ENCODE results near the gene LOXL4.

- TF ChIP-seq CEBPB (IDR thresholded peaks at IDR 0.05; ENCODE audit: low read depth): no peak
- TF ChIP-seq CTCF (IDR thresholded peaks at IDR 0.05 in 2 of 3, conservative IDR thresholded peaks at IDR 0.05 in 1 of 3; ENCODE audit: borderline replicate concordance in 1 of 3, insufficient read depth in 1 of 3, low read depth in 2 of 3, low read length in 2 of 3): no peak
- no peak for TF ChIP-seq POLR2A (IDR thresholded peaks at IDR 0.05; ENCODE audit: borderline replicate concordance, extremely low read depth, insufficient read depth, insufficient read length)
- TF ChIP-seq EZH2phosphoT487 (IDR thresholded peaks at IDR 0.05; ENCODE audit: borderline replicate concordance): no peak
- no peak for TF ChIP-seq ZBTB33 (IDR thresholded peaks at IDR 0.05; ENCODE audit: extremely low read depth, insufficient replicate concordance, low read length)
- TF ChIP-seq ATF3 (IDR thresholded peaks at IDR 0.05): no peak
- no peak for TF ChIP-seq EZH2 (IDR thresholded peaks at IDR 0.05)
- no peak for TF ChIP-seq TCF7L2 (IDR thresholded peaks at IDR 0.05; ENCODE audit: borderline replicate concordance, extremely low read depth, insufficient read depth, insufficient read length)
- TF ChIP-seq MAX (IDR thresholded peaks at IDR 0.05): no peak
Measured at GRCh38 chr10:98276311-98276710, 8.3 kb upstream of the LOXL4 start.
